GM18951 (cell line): Measurements from ENCODE around the gene MYO1G.
A peak's percentile ranks its signal among the peaks of the same experiment; 100 is the strongest.

Experiments used
- POLR2A ChIP-seq: IDR thresholded peaks from 4 replicates; pipeline ENCODE4 v1.6.1; 2011; ENCODE audit warnings: mild to moderate bottlenecking; ENCODE audit not compliant: insufficient read length, insufficient read depth; ENCODE audit errors: extremely low read depth
- in situ Hi-C: fragments of 300-500 bp; cut with MboI; formaldehyde crosslinking; loops from one replicate; pipeline ENCODE4 v1.12.0; 2022; ENCODE audit warnings: low sequenced_read_pairs, mixed read lengths, inconsistent platforms; ENCODE audit not compliant: unreplicated experiment

The MYO1G gene

DNA sequence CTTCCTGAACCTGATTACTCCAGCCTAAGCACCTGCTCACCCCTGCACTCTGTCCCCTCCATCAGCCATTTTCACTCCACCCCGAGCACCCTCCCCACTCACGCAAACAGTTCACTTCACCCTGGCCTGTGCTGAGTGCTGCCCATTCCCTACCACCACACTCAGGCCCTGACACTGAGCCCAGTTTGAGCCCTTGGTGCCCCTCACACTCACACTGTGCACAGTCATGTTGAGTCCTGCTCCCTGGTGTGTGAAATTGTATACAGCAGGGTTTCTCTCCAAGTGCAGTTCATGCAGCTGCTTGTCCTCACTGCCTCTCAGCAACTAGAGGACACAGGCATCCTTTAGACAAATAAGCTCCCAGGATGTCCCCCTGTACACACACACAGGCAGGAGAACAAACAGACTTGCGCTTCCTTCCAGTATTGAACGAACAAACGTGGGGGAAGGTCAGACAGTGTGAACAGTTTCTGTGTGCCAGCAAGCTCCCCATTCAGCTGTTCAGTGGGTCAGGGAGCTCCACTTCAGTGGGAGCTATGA lies 6.8 kb downstream of the MYO1G start:
- in situ Hi-C loops: no loop called here
- TF ChIP-seq POLR2A: no peak

DNA sequence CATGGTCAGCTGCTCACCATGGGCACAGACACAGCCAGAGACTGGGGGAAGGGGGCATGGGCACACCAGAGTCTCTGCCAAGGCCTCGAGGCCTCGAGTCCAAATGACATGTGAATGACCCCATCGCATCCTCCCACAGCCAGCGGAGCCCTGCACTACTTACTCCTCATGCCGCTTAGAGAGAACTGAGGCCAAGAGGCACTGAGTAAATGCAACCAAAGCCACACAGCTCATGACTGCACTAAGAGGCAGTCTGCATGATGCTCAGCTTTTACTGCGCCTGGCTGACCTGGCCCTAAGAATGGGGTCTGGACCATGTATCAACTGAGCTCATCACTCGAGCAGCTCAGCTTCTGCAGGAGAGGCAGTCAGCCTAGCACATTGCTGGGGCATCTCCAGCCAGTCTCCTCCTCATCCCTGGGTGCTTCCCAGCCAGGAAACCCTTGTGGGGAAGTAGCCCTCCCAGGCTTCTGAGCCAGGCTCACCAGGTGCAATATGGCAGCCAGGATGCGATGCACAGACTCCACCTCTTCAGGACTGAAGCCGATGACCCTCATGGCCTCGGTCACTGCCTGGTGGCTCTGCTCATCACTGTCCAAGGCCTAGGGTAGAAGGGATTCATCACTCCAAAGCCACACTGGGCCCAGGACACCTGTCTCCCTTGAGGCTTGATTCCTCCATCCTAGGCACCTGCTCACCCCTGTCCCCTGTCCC lies 7.5 kb downstream of the MYO1G start:
- in situ Hi-C loops: no loop called here

DNA sequence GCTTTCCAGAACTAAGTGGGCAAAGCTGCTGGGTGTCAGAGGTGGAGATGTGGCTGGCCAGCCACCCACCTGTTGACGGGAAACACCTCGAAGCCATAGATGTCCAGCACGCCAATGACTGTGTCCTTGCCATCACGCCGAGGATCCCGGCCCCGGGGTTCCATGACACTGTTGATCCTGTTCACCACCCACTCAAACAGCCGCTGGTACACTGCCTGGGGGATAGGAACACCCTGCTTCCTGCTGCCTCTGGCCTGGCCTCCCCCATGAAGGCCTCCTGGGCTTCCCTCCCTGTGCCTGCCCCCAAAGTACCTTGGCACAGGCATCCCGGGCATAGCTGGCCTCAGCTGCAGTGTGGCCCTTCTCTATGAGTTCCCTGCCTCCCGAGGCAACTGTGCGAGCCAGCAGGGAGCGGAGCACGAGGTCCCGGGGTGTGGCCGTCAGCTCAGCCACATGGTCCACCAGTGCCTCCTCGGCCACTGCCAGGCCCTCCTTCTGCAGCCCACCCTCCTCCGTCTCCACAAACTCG lies 8.2 kb downstream of the MYO1G start:
- TF ChIP-seq POLR2A: no peak
- in situ Hi-C loops: no loop called here

More for the DNA sequence above, 7.5 kb downstream of the MYO1G start:
- TF ChIP-seq POLR2A: peak; percentile 41

DNA sequence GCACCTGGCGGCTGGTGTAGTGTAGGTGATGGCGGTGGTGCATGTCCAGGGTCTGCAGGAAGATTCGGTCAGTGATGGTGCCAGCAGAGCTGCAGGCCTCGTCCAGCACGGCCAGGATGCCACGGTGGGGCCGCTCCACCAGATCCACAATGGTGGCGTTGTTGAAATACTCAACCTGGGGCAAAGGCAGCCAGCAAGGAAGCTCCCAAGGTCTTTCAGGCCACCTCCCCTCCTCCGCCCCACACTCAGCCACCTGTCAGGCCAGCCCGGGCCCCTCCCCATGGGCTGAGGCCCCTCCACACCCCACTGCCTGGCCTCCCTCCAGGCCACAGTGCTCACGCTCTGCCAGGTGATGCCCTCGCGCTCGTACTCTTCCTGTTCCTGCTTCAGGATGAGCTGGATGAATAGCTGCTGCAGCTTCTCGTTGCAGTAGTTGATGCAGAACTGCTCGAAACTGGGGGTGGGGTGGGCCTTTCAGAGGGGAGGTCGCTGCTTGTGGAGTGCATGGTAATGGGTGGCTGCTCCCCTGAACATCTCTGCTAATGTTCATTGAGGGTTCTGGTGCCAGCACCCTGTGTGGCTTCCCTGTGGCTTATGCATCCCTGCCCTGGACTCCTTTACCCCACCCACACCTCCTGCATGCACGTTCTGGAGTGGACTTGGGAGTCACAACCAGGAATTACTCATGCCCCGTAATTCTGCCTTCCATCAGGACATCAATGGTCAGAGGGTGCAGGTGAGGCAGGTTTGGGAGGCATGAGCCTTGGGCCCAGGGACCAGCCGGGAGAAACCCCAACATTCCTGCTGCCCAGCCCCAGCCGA lies 8.9 kb downstream of the MYO1G start:
- in situ Hi-C loops: no loop called here

DNA sequence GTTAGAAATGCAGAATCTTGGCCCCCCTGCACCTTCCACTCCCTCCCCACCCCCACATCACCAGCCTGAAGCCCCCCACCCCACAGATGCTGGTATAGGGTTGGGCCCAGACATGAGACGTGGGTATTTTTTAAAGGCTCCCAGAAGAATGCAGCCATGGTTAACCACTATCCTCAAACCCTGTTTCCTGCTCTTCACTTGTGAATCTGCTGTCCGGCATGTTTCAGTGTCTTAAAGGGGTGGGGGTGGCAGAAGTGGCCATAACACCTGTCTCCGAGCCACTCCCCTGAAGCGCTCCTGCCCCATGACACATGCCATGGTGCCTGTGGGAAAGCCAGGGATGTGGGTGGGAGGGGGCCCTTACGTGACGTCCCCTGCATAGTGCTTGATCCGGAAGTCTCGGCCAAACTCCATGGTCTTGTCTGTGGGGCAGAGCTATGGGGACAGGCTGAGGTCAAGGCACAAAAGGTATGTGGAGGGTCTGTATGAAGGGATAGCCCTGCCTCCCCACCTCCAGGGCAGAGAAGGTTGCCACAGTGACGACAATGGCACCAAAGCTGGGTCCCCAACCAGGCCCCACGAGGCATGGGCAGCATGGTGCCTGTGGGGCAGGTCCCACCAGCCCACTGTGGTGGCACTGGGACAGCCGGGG lies 9.6 kb downstream of the MYO1G start:
- in situ Hi-C loops: no loop called here
- TF ChIP-seq POLR2A: no peak

More for the DNA sequence above, 8.9 kb downstream of the MYO1G start:
- peak; percentile 28 for TF ChIP-seq POLR2A

DNA sequence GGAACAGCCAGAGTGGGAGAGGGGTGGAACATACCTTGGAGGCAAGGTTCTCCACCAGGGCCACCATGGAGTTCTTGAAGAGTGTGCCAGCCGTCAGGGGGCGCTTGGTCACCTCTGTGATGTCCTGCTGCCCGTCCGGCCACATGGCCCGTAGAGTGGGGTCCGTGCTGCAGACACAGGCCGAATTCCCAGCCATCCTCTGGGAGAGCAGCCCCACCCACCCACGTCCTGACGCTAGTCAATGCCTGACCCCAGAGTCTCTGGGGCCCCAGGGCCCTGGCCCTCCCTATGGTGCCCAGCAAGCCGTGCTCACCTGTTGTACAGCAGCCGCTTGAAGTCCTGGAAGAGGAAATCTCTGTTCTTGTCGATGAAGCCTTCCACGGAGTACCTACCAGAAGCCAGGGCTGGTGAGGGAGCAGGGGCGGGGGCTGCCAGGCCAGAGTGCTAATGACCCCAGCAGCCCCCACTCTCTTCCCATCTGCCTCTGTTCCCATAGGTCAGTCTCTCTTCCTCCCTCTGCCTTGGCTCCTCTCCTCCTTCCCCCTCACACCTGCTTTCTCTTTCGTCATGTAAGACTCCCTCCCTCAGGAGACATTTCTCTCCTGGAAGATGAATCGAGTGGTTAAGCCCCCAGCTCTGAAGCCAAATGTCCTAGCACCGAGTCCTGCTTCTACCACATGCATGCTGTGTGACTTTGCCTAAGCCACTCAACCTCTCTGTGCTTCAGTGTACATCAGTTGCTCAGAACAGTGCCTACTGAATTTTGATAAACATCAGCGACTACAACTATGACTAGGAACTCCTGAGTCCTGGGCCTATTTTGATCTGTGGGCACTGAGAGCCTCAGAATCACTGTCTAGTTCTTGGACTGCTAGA lies 11.0 kb downstream of the MYO1G start:
- TF ChIP-seq POLR2A: peak; percentile 27
- in situ Hi-C loops: no loop called here

DNA sequence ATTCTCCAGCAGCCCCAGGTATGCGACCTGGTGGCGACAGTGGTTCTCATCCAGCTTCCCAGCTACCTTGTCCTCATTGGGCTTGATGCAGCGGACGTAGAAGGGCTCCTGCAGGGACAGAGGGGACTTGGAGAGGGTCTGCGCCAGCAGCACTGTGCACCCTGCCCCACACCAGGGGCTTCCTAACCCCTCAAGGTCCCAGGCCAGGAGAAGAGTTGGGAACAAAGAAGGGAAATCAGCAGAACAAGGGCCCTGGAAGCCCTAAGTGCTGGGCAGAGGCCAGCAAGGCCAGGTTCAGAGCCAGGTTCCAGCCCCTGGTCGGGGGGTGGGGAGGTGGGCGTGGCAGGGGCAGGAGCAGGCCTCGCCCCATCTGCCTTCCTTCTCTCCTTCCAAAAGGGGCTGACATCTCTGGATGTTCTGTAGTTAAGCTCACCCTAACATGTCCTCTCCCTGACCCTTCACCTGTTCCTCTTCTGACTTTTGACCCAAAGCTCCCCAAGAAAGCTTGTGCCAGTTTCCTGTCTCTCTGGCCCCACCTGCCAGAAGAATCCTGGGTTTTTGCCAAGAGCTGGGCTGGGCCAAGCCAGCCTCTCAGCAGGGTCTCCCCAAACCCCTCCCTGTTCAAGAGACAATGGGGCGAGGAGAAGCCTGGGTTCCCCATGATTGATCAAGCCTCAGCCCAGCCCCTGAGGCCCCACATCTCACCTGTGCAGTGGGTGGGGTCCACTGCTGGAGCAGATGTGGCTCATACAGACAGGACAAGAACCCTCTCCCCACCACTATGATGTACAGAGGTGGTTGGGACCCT lies 11.9 kb downstream of the MYO1G start:
- no peak for TF ChIP-seq POLR2A
- in situ Hi-C loops: no loop called here

DNA sequence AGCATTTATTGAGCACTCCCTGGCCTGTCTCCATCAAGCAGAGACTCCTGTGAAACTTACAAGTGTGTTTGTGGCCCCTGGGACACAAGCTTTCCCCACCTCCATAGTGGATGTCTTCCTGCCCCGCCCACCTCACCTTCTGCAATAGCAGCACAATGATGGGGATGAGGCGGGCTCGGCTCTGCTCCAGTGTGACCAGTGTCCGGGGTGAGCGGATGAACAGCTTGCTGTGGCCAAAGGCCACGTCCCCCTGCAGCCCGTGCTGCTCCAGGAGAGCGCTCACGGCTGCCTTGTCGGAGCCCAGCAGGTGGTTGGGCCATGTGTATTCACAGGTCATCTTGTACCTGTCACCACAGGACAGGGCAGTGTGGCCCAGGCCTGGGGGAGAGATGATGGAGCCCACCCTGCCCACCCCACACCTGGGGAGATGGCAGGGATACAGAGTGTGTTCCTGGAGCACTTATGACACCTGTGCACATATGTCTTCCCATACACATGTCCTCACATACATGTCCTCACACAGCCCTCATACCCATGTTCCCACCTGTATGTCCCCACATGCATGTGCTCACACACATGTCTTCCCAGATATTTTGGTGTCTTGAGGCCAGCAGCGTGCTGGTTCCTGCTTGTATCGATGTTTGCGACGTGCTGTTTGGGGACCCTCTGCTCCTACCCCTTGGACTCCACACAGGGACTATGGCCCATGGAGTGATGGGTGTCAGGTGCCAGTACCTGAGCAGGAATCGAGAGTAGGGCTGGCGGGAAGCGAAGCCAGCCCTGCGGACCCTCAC lies 12.7 kb downstream of the MYO1G start:
- in situ Hi-C loops: no loop called here
- TF ChIP-seq POLR2A: no peak

DNA sequence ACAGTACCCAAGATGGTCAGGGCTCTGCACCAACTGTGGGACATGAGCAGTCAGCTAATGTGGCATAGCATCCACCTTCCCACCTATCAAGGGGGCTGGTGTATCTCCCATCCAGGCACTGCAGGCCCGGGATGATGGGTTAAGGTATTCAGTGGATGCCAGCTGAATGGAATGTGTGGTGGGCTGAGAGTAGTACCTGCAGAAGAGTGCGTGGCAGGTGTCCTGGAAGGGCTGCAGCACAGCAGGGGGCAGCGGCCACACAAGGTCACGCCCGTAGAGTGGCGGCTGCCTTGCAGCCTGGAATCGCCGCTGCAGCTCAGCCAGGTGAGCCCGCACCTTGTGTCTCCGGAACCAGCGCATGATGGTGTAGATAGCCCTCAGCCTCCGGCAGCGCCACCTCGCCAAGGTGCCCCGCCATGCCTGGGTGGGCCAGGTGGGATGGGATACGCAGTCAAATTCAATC lies 13.3 kb downstream of the MYO1G start:
- TF ChIP-seq POLR2A: no peak
- in situ Hi-C loops: no loop called here

DNA sequence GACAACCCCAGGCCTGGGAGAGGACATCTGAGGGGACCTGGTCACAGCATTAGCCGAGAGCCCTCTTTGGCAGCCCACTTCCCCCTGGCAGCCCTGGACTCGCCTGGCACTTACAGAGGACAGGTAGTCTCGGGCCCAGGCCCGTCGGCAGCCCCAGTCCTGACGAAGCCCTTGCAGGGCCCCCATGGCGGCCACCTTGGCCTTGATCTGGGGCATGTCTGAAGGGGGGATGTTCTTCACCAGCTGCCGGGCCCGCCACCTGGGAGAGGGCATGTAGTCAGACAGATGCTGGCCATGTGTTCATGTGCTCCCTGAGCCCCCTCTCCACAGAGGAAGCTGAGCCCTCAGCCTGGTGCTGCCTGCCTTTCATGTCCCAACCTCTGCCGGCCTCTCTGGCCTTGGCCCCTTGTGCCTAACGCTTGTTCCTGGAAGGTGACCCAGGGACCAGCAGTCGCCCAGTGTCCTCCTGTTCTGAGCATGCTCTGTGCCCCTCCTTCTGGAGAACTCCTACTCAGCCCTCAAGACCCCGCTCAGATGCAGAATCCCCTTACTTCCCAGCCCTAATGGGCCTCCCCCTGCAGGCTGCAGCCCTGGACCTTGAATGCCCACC lies 13.9 kb downstream of the MYO1G start:
- in situ Hi-C loops: no loop called here
- no peak for TF ChIP-seq POLR2A

DNA sequence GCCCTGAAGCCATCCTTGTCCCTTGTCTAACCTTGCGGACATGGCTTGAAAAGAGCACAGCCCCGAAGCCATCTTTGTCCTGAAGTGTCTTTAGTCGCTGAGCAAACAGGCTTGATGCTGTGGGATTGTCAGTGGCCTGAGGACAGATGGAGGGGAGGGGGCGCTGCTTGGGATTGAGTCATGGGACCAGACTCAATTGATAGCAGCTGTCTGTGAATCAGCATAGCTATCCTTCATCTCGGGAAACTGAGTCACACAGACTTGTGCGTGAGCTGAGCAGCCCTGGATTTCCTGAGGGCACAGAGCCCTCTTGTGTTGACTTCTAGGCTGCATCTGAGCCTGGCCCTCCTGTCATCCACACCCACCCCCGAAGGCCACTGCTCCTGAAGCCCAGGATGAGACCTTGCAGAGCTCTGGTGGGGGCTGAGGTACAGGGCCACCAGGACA lies 14.4 kb downstream of the MYO1G start:
- in situ Hi-C loops: no loop called here
- TF ChIP-seq POLR2A: peak; percentile 1
